ENCODE data around the gene KLK13.

GRCh38 chr19:51060973-51061372, 3.9 kb downstream of the KLK13 start:
- TF ChIP-seq, protein P1, sequence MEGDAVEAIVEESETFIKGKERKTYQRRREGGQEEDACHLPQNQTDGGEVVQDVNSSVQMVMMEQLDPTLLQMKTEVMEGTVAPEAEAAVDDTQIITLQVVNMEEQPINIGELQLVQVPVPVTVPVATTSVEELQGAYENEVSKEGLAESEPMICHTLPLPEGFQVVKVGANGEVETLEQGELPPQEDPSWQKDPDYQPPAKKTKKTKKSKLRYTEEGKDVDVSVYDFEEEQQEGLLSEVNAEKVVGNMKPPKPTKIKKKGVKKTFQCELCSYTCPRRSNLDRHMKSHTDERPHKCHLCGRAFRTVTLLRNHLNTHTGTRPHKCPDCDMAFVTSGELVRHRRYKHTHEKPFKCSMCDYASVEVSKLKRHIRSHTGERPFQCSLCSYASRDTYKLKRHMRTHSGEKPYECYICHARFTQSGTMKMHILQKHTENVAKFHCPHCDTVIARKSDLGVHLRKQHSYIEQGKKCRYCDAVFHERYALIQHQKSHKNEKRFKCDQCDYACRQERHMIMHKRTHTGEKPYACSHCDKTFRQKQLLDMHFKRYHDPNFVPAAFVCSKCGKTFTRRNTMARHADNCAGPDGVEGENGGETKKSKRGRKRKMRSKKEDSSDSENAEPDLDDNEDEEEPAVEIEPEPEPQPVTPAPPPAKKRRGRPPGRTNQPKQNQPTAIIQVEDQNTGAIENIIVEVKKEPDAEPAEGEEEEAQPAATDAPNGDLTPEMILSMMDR (IDR thresholded peaks at IDR 0.05; ENCODE audit: control extremely low read depth in 1 of 3, insufficient read depth in 1 of 3, low read depth in 1 of 3, low read length in 3 of 3), result no peak
- TF ChIP-seq EZH2 (IDR thresholded peaks at IDR 0.05; ENCODE audit: low read depth, low read length, severe bottlenecking) (no peak), POLR2AphosphoS5 (IDR thresholded peaks at IDR 0.05; ENCODE audit: low read depth, low read length) (no peak), POLR2A (IDR thresholded peaks at IDR 0.05; ENCODE audit: control extremely low read depth in 1 of 2, low read depth in 2 of 2, low read length in 2 of 2) (no peak), YY1 (IDR thresholded peaks at IDR 0.05; ENCODE audit: low read depth, low read length) (no peak), JUND (IDR thresholded peaks at IDR 0.05; ENCODE audit: low read length) (no peak), SIN3A (conservative IDR thresholded peaks at IDR 0.05 in 1 of 2, IDR thresholded peaks at IDR 0.05 in 1 of 2; ENCODE audit: low read depth in 1 of 2, low read length in 2 of 2) (no peak), MAFK (IDR thresholded peaks at IDR 0.05; ENCODE audit: low read depth, low read length) (no peak)
- TF ChIP-seq, protein P2, sequence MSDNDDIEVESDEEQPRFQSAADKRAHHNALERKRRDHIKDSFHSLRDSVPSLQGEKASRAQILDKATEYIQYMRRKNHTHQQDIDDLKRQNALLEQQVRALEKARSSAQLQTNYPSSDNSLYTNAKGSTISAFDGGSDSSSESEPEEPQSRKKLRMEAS (IDR thresholded peaks at IDR 0.05), result no peak
- TF ChIP-seq, protein P3, sequence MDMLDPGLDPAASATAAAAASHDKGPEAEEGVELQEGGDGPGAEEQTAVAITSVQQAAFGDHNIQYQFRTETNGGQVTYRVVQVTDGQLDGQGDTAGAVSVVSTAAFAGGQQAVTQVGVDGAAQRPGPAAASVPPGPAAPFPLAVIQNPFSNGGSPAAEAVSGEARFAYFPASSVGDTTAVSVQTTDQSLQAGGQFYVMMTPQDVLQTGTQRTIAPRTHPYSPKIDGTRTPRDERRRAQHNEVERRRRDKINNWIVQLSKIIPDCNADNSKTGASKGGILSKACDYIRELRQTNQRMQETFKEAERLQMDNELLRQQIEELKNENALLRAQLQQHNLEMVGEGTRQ (IDR thresholded peaks at IDR 0.05; ENCODE audit: low read length), result no peak
